ENCODE data around the gene MYORG. TPM values are rescaled to one million over a fixed set of nuclear protein-coding genes. Genes with fewer than 3 reads are reported as not detected.

The MYORG gene
- total RNA-seq, 3 donors from 2014 or later (not counting 1 experiment from before 2014, with no cell fraction given), result 0.58 to 0.93 (median 0.92) TPM

DNA sequence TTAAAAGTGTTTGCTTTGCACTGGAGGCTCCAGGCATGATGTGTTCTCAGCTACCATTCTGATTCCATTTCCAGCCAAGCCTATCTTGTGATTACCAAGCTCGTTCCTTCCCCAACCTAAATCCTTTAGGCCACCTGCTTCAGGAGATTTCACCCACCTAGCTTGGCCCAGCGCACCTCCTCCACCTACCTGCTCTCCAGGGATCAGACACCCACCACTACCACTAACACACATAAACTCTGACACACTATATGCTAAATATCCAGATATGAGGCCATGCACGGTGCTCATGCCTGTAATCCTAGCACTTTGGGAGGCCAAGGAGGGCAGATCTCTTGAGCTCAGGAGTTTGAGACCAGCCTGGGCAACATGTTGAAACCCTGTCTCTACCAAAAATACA, 2.4 kb downstream of the MYORG start:
- no peaks in the 10 kb centered on the region for H3K9me3 Mint-ChIP-seq
- Histone ChIP-seq H3K27ac (ENCODE audit: low read length) (no peak overlapping the region), H3K4me1 (ENCODE audit: control insufficient read depth, insufficient read depth, low read length) (peaks cover 24% of the 10 kb centered on the region), H3K36me3 (ENCODE audit: control insufficient read depth, insufficient read depth, low read length) (no peaks in the 10 kb centered on the region), H3K9me3 (ENCODE audit: control insufficient read depth, insufficient read depth, low read length) (no peaks in the 10 kb centered on the region), H3K27me3 (ENCODE audit: control insufficient read depth, insufficient read depth, low read length) (no peaks in the 10 kb centered on the region), H3K4me3 (ENCODE audit: low read length) (no peak overlapping the region)
- H3K27ac Mint-ChIP-seq, result peak overlapping the region in 1 of 2 donors; percentile 82
- TF ChIP-seq, protein P1, sequence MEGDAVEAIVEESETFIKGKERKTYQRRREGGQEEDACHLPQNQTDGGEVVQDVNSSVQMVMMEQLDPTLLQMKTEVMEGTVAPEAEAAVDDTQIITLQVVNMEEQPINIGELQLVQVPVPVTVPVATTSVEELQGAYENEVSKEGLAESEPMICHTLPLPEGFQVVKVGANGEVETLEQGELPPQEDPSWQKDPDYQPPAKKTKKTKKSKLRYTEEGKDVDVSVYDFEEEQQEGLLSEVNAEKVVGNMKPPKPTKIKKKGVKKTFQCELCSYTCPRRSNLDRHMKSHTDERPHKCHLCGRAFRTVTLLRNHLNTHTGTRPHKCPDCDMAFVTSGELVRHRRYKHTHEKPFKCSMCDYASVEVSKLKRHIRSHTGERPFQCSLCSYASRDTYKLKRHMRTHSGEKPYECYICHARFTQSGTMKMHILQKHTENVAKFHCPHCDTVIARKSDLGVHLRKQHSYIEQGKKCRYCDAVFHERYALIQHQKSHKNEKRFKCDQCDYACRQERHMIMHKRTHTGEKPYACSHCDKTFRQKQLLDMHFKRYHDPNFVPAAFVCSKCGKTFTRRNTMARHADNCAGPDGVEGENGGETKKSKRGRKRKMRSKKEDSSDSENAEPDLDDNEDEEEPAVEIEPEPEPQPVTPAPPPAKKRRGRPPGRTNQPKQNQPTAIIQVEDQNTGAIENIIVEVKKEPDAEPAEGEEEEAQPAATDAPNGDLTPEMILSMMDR (IDR thresholded peaks at IDR 0.05), result no peak
- intact Hi-C loops (cut with micrococcal nuclease), result loop anchor here (10.0 kb wide), 1 partner anchor 330 kb away; the partner anchor contains the start of gene UBAP2
- peaks cover 0 to 3% of the 10 kb centered on the region in 2 donors for H3K27me3 Mint-ChIP-seq (ENCODE audit: low read depth in 2 of 2)
- H3K36me3 Mint-ChIP-seq, result no peaks in the 10 kb centered on the region
- peaks cover 19 to 25% of the 10 kb centered on the region in 2 donors for H3K4me1 Mint-ChIP-seq
- ATAC-seq, result no peak
- H3K4me3 Mint-ChIP-seq, result no peak overlapping the region
- DNase-seq, result no peak
- WGBS (ENCODE audit: insufficient coverage), result 90% methylated on average over 3 of the region's 3 CpGs

DNA sequence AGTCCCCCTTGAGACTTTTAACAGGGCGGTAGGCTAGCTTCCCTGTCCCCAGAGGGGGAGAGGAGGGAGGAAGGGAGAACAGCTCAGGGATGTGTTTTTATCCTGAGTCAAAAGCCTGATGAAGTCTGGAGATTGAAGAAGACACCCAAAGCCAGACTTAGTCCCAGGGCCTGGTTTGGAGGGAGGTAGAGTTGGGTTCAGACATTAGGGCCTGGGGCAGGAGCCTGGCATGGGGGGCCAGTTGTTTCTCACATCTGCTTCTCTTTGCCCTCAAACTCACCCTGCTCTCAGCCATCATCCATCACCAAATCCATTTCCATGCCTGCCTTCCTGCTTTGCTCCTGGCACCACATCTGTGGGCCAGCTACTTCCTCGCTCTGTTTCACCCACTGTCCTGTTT, 2.9 kb downstream of the MYORG start:
- Mint-ChIP-seq H3K9me3 (no peaks in the 10 kb centered on the region), H3K4me3 (no peak overlapping the region), H3K27me3 (ENCODE audit: low read depth in 2 of 2) (no peaks in the 10 kb centered on the region), H3K36me3 (no peaks in the 10 kb centered on the region), H3K4me1 (peaks cover 15 to 21% of the 10 kb centered on the region in 2 donors), H3K27ac (no peak overlapping the region)
- no peak for DNase-seq
- ATAC-seq, result no peak
- Histone ChIP-seq H3K36me3 (ENCODE audit: control insufficient read depth, insufficient read depth, low read length) (no peaks in the 10 kb centered on the region), H3K9me3 (ENCODE audit: control insufficient read depth, insufficient read depth, low read length) (no peaks in the 10 kb centered on the region), H3K27ac (ENCODE audit: low read length) (no peak overlapping the region), H3K4me3 (ENCODE audit: low read length) (no peak overlapping the region), H3K4me1 (ENCODE audit: control insufficient read depth, insufficient read depth, low read length) (peaks cover 21% of the 10 kb centered on the region), H3K27me3 (ENCODE audit: control insufficient read depth, insufficient read depth, low read length) (no peaks in the 10 kb centered on the region)
- intact Hi-C loops (cut with micrococcal nuclease), result loop anchor here (10.0 kb wide), 1 partner anchor 329 kb away; the partner anchor contains the start of gene UBAP2
- TF ChIP-seq, protein P1 (IDR thresholded peaks at IDR 0.05), result no peak
- WGBS (ENCODE audit: insufficient coverage), result 92% methylated on average over 2 of the region's 2 CpGs

DNA sequence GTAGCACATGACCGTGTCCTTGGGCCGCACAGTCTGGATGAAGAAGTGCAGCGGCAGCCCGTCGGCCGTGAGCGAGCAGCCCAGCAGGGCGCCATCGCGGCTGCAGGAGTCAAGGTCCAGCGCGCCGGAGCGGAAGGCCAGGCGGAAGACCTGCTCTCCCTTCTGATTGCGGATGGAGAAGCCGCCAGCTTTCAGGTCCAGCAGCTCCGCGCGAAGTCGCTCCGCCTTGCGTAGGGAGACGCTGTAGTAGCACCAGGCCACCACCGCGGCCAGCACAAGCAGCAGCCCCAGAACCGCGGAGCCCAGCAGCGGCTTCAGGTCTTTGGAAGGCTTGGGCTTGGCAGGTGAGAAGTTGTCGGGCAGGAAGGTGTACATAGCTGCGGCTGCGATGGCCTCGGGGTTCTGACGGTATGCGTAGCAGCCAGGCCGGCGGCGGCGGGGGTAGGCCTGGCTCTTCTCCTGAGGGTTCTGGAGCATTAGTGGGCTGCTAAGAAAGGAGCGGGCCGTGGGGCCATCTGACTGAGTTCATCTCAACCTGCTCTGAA, 4.2 kb downstream of the MYORG start:
- no peak for DNase-seq
- no peaks in the 10 kb centered on the region for H3K36me3 ChIP-seq (ENCODE audit: control insufficient read depth, insufficient read depth, low read length)
- H3K4me3 ChIP-seq (ENCODE audit: low read length), result no peak overlapping the region
- Mint-ChIP-seq H3K9me3 (no peaks in the 10 kb centered on the region), H3K4me3 (no peak overlapping the region), H3K27ac (no peak overlapping the region), H3K36me3 (no peaks in the 10 kb centered on the region), H3K4me1 (peaks cover 15% of the 10 kb centered on the region in 2 donors), H3K27me3 (ENCODE audit: low read depth in 2 of 2) (no peaks in the 10 kb centered on the region)
- H3K4me1 ChIP-seq (ENCODE audit: control insufficient read depth, insufficient read depth, low read length), result peaks cover 17% of the 10 kb centered on the region
- intact Hi-C loops (cut with micrococcal nuclease), result loop anchor here (10.0 kb wide), 1 partner anchor 328 kb away; the partner anchor contains the start of gene UBAP2
- H3K27me3 ChIP-seq (ENCODE audit: control insufficient read depth, insufficient read depth, low read length), result no peaks in the 10 kb centered on the region
- no peaks in the 10 kb centered on the region for H3K9me3 ChIP-seq (ENCODE audit: control insufficient read depth, insufficient read depth, low read length)
- TF ChIP-seq, protein P1 (IDR thresholded peaks at IDR 0.05), result no peak
- no peak overlapping the region for H3K27ac ChIP-seq (ENCODE audit: low read length)
- no peak for ATAC-seq
- WGBS (ENCODE audit: insufficient coverage), result 97% methylated on average over 41 of the region's 41 CpGs
